Lung (tissue), 12 donors: ENCODE measurements around the gene SAE1. TPM values are rescaled to one million over a fixed set of nuclear protein-coding genes. Genes with fewer than 3 reads are reported as not detected.

Experiments used
- ATAC-seq: fragments of 200-7000 bp; cut with Tn5 transposase; one replicate; pipeline ENCODE4 v1.9.1; 2020; ENCODE audit warnings: moderate number of reproducible peaks; ENCODE audit not compliant: insufficient read depth, low FRiP score
- DNase-seq, 3 donors: peaks; one replicate each; pipeline ENCODE4 v3.0.0-alpha.2; 2013 to 2017
- H3K27ac ChIP-seq, 2 donors: one replicate each; pipeline ENCODE4 v1.5.1; 2013; ENCODE audit warnings: mild to moderate bottlenecking in 2 of 2, moderate library complexity in 2 of 2, control low read depth in 1 of 2, inconsistent platforms in 1 of 2, low read depth in 1 of 2, low read length in 1 of 2
- H3K27me3 ChIP-seq, 3 donors: one replicate each; pipeline ENCODE4 v1.5.1; 2013; ENCODE audit warnings: low read length in 2 of 3; ENCODE audit not compliant: control insufficient read depth in 3 of 3, insufficient read depth in 3 of 3
- H3K36me3 ChIP-seq, 4 donors: one replicate each; pipeline ENCODE4 v1.5.1; 2013; ENCODE audit warnings: low read length in 4 of 4, mild to moderate bottlenecking in 1 of 4, moderate library complexity in 1 of 4; ENCODE audit not compliant: control insufficient read depth in 4 of 4, insufficient read depth in 4 of 4
- H3K4me1 ChIP-seq, 5 donors: one replicate each; pipeline ENCODE4 v1.5.1; 2013; ENCODE audit warnings: low read length in 5 of 5, mild to moderate bottlenecking in 2 of 5, moderate library complexity in 1 of 5; ENCODE audit not compliant: control insufficient read depth in 5 of 5, insufficient read depth in 5 of 5
- H3K4me3 ChIP-seq: one replicate; pipeline ENCODE4 v1.5.1; 2013; ENCODE audit warnings: mild to moderate bottlenecking, control low read depth, moderate library complexity
- H3K9ac ChIP-seq, 2 donors: one replicate each; pipeline ENCODE4 v1.5.1; 2013; ENCODE audit warnings: low read length in 2 of 2, control low read depth in 1 of 2; ENCODE audit not compliant: insufficient read depth in 1 of 2
- H3K9me3 ChIP-seq, 4 donors: one replicate each; pipeline ENCODE4 v1.5.1; 2013; ENCODE audit warnings: low read length in 3 of 4, mild to moderate bottlenecking in 1 of 4, moderate library complexity in 1 of 4; ENCODE audit not compliant: control insufficient read depth in 4 of 4, insufficient read depth in 3 of 4
- CTCF ChIP-seq: IDR thresholded peaks from 2 replicates; pipeline ENCODE4 v1.5.1; 2012; ENCODE audit warnings: mild to moderate bottlenecking; ENCODE audit errors: control extremely low read depth, extremely low read depth
- WGBS, 2 donors: extraction: QIAGEN DNeasy Blood & Tissue Kit; methylation state at CpG; one replicate each; pipeline ENCODE4 v1.1.7; 2013; 5-methylcytosine and 5-hydroxymethylcytosine counted together
- polyA plus RNA-seq, 2 donors: library from polyadenylated mRNA; stranded (reverse); fragments of 200-250 nt; gene quantifications; one replicate each; pipeline ENCODE4 v1.2.1, GENCODE V29; 2013
- total RNA-seq, 2 donors: library from RNA; depleted of rRNA in 1 of 2; stranded (reverse); fragments of >200 nt in 1 of 2; gene quantifications; one replicate each; pipeline ENCODE4 v1.2.1, GENCODE V29; 2014 to 2021
- donor health status: control.
- donor health status: control.
- donor health status: Bipolar disorder and iron deficiency.
- donor health status: healthy.
- donor health status: DM: yes; HTN: yes; CAD: no.

Gene SAE1
- total and polyA plus RNA-seq, 4 donors = 28.6 to 58.1 (median 55.9) TPM

- H3K9ac ChIP-seq = no peak overlapping the region
- no peaks in the 10 kb centered on the region for H3K9me3 ChIP-seq
- no peak overlapping the region for H3K4me3 ChIP-seq
- no peak overlapping the region for H3K27ac ChIP-seq
- no peak for DNase-seq
- 88 to 89% methylated on average over 13 of the region's 13 CpGs for WGBS, 2 donors
- H3K36me3 ChIP-seq = peaks cover 15 to 29% (median 25%) of the 10 kb centered on the region in 4 donors
- H3K4me1 ChIP-seq = peaks cover 0 to 4% (median 0%) of the 10 kb centered on the region in 5 donors
- no peak for ATAC-seq
- TF ChIP-seq CTCF = no peak
- H3K27me3 ChIP-seq = no peaks in the 10 kb centered on the region
Measured at GRCh38 chr19:47144630-47145029, 14.0 kb downstream of the SAE1 start.

- no peak overlapping the region for H3K27ac ChIP-seq
- H3K4me1 ChIP-seq = peaks cover 0 to 4% (median 0%) of the 10 kb centered on the region in 5 donors
- H3K36me3 ChIP-seq = peaks cover 22 to 32% (median 32%) of the 10 kb centered on the region in 4 donors
- DNase-seq = no peak
- H3K9ac ChIP-seq = no peak overlapping the region
- WGBS, 2 donors = 80 to 85% methylated on average over 5 of the region's 5 CpGs
- H3K9me3 ChIP-seq = no peaks in the 10 kb centered on the region
- no peak for TF ChIP-seq CTCF
- H3K27me3 ChIP-seq = no peaks in the 10 kb centered on the region
- H3K4me3 ChIP-seq = no peak overlapping the region
- ATAC-seq = no peak
Measured at GRCh38 chr19:47145639-47146486, 15.2 kb downstream of the SAE1 start.

GRCh38 chr19:47146920-47147319, 16.3 kb downstream of the SAE1 start:
- no peaks in the 10 kb centered on the region for H3K9me3 ChIP-seq
- WGBS, 2 donors = 94 to 95% methylated on average over 2 of the region's 2 CpGs
- peaks cover 0 to 4% (median 0%) of the 10 kb centered on the region in 5 donors for H3K4me1 ChIP-seq
- H3K27ac ChIP-seq = no peak overlapping the region
- ATAC-seq (no peak), DNase-seq (no peak)
- H3K27me3 ChIP-seq = no peaks in the 10 kb centered on the region
- H3K36me3 ChIP-seq = peaks cover 26 to 39% (median 32%) of the 10 kb centered on the region in 4 donors
- no peak overlapping the region for H3K4me3 ChIP-seq
- no peak for TF ChIP-seq CTCF
- no peak overlapping the region for H3K9ac ChIP-seq
